Osteoblast (primary cell): Measurements from ENCODE around the gene IL22RA2. TPM values are rescaled to one million over a fixed set of nuclear protein-coding genes. Genes with fewer than 3 reads are reported as not detected.

ENCODE experiments used
- DNase-seq: peaks from one replicate; pipeline ENCODE4 v3.0.0; 2011; ENCODE audit warnings: low spot score, mixed read lengths; ENCODE audit not compliant: insufficient read length; ENCODE audit errors: missing footprints
- H2AFZ ChIP-seq: 2 replicates; pipeline ENCODE4 v1.6.0; 2011; ENCODE audit warnings: mild to moderate bottlenecking, low read length
- H3K27ac ChIP-seq: 2 replicates; pipeline ENCODE4 v1.5.1; 2011; ENCODE audit warnings: mild to moderate bottlenecking, low read depth, low read length, moderate library complexity
- H3K27me3 ChIP-seq: 2 replicates; pipeline ENCODE4 v1.6.0; 2012; ENCODE audit warnings: mild to moderate bottlenecking, control low read depth, inconsistent platforms, low read length, moderate library complexity; ENCODE audit not compliant: insufficient read depth
- H3K36me3 ChIP-seq: 2 replicates; pipeline ENCODE4 v1.5.1; 2011; ENCODE audit warnings: mild to moderate bottlenecking, low read length, control low read depth, moderate library complexity; ENCODE audit not compliant: insufficient read depth
- H3K4me1 ChIP-seq: 2 replicates; pipeline ENCODE4 v1.5.1; 2011; ENCODE audit warnings: mild to moderate bottlenecking, low read length, control low read depth, moderate library complexity; ENCODE audit not compliant: insufficient read depth
- H3K4me2 ChIP-seq: 2 replicates; pipeline ENCODE4 v1.6.0; 2011; ENCODE audit warnings: mild to moderate bottlenecking, low read length; ENCODE audit not compliant: insufficient read depth
- H3K4me3 ChIP-seq: fragments of 200-600 bp; sonication (generic); 3 replicates; pipeline ENCODE4 v1.5.1; 2012; ENCODE audit warnings: mild to moderate bottlenecking, low read length, inconsistent platforms; ENCODE audit not compliant: insufficient read depth
- H3K79me2 ChIP-seq: 2 replicates; pipeline ENCODE4 v1.6.0; 2012; ENCODE audit warnings: mild to moderate bottlenecking, low read length, control low read depth, inconsistent platforms; ENCODE audit not compliant: insufficient read depth
- H3K9me3 ChIP-seq: 2 replicates; pipeline ENCODE4 v1.5.1; 2011; ENCODE audit warnings: low read depth, low read length, control low read depth
- H4K20me1 ChIP-seq: 2 replicates; pipeline ENCODE4 v1.6.0; 2012; ENCODE audit warnings: mild to moderate bottlenecking, low read length, control low read depth; ENCODE audit not compliant: insufficient read depth
- CTCF ChIP-seq: IDR thresholded peaks from 2 replicates; pipeline ENCODE4 v1.5.1; 2011; ENCODE audit warnings: mild to moderate bottlenecking, low read depth, low read length, moderate library complexity; ENCODE audit errors: extremely low read depth
- total RNA-seq: library from RNA; depleted of rRNA; stranded (reverse); fragments of >200 nt; gene quantifications from 2 replicates; pipeline ENCODE4 v1.2.3, GENCODE V29; 2012

The IL22RA2 gene
- total RNA-seq, 1 donor: not detected

- Histone ChIP-seq H2AFZ (no peak overlapping the region), H3K27me3 (no peaks in the 10 kb centered on the region), H3K4me1 (peaks cover 43% of the 10 kb centered on the region), H3K9me3 (no peaks in the 10 kb centered on the region), H3K4me3 (no peak overlapping the region), H3K4me2 (no peak overlapping the region), H4K20me1 (peaks cover 70% of the 10 kb centered on the region), H3K79me2 (peaks cover 92% of the 10 kb centered on the region), H3K27ac (peak overlapping the region; percentile 48), H3K36me3 (no peaks in the 10 kb centered on the region)
- DNase-seq: peak; percentile 19
- no peak for TF ChIP-seq CTCF
Measured at GRCh38 chr6:137214931-137215330, 41.5 kb upstream of the IL22RA2 start.

- H3K36me3 ChIP-seq: no peaks in the 10 kb centered on the region
- peaks cover 99% of the 10 kb centered on the region for H3K79me2 ChIP-seq
- no peak overlapping the region for H3K27ac ChIP-seq
- no peak for DNase-seq
- no peak overlapping the region for H3K4me2 ChIP-seq
- no peak overlapping the region for H2AFZ ChIP-seq
- H3K9me3 ChIP-seq: no peaks in the 10 kb centered on the region
- H3K4me3 ChIP-seq: no peak overlapping the region
- TF ChIP-seq CTCF: no peak
- peaks cover 74% of the 10 kb centered on the region for H4K20me1 ChIP-seq
- peaks cover 38% of the 10 kb centered on the region for H3K4me1 ChIP-seq
- H3K27me3 ChIP-seq: no peaks in the 10 kb centered on the region
Measured at GRCh38 chr6:137213813-137214212, 40.4 kb upstream of the IL22RA2 start.

GRCh38 chr6:137213331-137213740, 39.9 kb upstream of the IL22RA2 start:
- Histone ChIP-seq H3K79me2 (peaks cover 99% of the 10 kb centered on the region), H3K4me3 (no peak overlapping the region), H3K27ac (no peak overlapping the region), H3K4me1 (peaks cover 38% of the 10 kb centered on the region), H3K27me3 (no peaks in the 10 kb centered on the region), H3K9me3 (no peaks in the 10 kb centered on the region), H3K36me3 (no peaks in the 10 kb centered on the region), H3K4me2 (no peak overlapping the region), H2AFZ (no peak overlapping the region), H4K20me1 (peaks cover 74% of the 10 kb centered on the region)
- TF ChIP-seq CTCF: no peak
- no peak for DNase-seq

GRCh38 chr6:137211910-137212309, 38.5 kb upstream of the IL22RA2 start:
- Histone ChIP-seq H3K4me3 (no peak overlapping the region), H2AFZ (no peak overlapping the region), H3K9me3 (no peaks in the 10 kb centered on the region), H3K36me3 (no peaks in the 10 kb centered on the region), H3K27me3 (no peaks in the 10 kb centered on the region), H3K4me2 (no peak overlapping the region), H3K79me2 (peaks cover 97% of the 10 kb centered on the region), H3K4me1 (peaks cover 28% of the 10 kb centered on the region), H4K20me1 (peaks cover 62% of the 10 kb centered on the region), H3K27ac (no peak overlapping the region)
- no peak for TF ChIP-seq CTCF
- no peak for DNase-seq
